ENCODE data around the gene MYZAP. TPM values are rescaled to one million over a fixed set of nuclear protein-coding genes. Genes with fewer than 3 reads are reported as not detected.
"Not testable (repeated sequence)": the region's sequence is repeated elsewhere in the genome, so short reads cannot be mapped to it uniquely, and the experiment has no call there.

MYZAP gene
- total and polyA plus RNA-seq, 2 donors from 2014 or later, result 3.3 to 6.1 TPM

DNA sequence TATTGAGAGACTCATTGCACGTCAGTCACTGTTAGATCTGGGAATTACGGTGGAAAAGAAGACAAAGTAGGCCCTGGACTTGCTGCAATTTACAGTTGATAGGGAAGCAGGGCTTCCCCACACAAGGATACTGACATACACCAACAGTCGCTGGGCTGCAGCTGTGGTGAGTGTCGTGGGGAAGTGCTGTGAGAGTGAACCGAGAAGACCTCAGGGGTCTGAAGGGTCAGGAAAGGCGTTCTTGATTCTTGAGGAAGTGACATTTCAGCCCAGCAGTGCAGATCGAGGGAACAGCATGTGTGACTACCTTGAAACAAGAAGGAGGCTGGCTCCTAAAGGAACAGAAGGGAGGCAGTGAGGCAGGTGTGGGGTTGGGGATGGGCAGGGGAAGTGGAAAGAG, 22.5 kb downstream of the MYZAP start:
- no peak overlapping the region for H3K9ac ChIP-seq (ENCODE audit: low read length in 3 of 3)
- H3K4me1 ChIP-seq (ENCODE audit: control insufficient read depth in 2 of 3, insufficient read depth in 2 of 3, low read depth in 1 of 3, low read length in 3 of 3), result peaks cover 0 to 3% (median 0%) of the 10 kb centered on the region in 3 donors
- no peaks in the 10 kb centered on the region for H3K36me3 ChIP-seq (ENCODE audit: control insufficient read depth in 2 of 3, insufficient read depth in 3 of 3, low read length in 3 of 3)
- no peak for DNase-seq
- TF ChIP-seq, protein P1, sequence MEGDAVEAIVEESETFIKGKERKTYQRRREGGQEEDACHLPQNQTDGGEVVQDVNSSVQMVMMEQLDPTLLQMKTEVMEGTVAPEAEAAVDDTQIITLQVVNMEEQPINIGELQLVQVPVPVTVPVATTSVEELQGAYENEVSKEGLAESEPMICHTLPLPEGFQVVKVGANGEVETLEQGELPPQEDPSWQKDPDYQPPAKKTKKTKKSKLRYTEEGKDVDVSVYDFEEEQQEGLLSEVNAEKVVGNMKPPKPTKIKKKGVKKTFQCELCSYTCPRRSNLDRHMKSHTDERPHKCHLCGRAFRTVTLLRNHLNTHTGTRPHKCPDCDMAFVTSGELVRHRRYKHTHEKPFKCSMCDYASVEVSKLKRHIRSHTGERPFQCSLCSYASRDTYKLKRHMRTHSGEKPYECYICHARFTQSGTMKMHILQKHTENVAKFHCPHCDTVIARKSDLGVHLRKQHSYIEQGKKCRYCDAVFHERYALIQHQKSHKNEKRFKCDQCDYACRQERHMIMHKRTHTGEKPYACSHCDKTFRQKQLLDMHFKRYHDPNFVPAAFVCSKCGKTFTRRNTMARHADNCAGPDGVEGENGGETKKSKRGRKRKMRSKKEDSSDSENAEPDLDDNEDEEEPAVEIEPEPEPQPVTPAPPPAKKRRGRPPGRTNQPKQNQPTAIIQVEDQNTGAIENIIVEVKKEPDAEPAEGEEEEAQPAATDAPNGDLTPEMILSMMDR (IDR thresholded peaks at IDR 0.05; ENCODE audit: borderline replicate concordance, extremely low read depth, insufficient read depth), result no peak
- FAIRE-seq, result no peak
- intact Hi-C loops (cut with DNase I), result no loop called here
- H3K9me3 ChIP-seq (ENCODE audit: control insufficient read depth in 2 of 3, insufficient read depth in 1 of 3, low read length in 3 of 3), result no peaks in the 10 kb centered on the region
- H3K27me3 ChIP-seq (ENCODE audit: control insufficient read depth, insufficient read depth, low read length), result no peaks in the 10 kb centered on the region
- no peak overlapping the region for H3K4me3 ChIP-seq (ENCODE audit: low read length in 3 of 3)
- no peak overlapping the region for H3K27ac ChIP-seq (ENCODE audit: low read depth in 2 of 2, low read length in 2 of 2)

DNA sequence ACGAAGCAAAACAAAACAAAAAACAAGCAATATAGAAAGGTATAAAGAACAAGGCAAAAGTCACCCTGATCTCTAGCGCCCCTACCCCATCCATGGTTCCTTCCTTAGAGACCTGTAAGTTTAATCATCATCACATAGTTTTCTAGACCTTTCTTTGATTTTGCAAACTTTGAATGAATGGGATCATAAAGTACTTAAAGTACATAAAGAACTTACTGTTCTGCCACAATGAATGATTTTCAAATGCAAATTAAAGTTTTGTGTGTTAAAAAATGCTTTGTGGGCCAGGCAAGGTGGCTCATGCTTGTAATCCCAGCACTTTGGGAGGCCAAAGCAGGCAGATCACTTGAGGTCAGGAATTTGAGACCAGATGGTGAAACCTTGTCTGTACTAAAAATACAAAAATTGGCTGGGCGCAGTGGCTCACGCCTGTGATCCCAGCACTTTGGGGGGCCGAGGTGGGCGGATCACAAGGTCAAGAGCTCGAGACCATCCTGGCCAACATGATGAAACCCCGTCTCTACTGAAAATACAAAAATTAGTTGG, 24.3 kb downstream of the MYZAP start:
- DNase-seq; H3K27me3 ChIP-seq (ENCODE audit: control insufficient read depth, insufficient read depth, low read length); intact Hi-C loops (cut with DNase I); FAIRE-seq; H3K9me3 ChIP-seq (ENCODE audit: control insufficient read depth in 2 of 3, insufficient read depth in 1 of 3, low read length in 3 of 3); H3K4me1 ChIP-seq (ENCODE audit: control insufficient read depth in 2 of 3, insufficient read depth in 2 of 3, low read depth in 1 of 3, low read length in 3 of 3); H3K36me3 ChIP-seq (ENCODE audit: control insufficient read depth in 2 of 3, insufficient read depth in 3 of 3, low read length in 3 of 3); H3K9ac ChIP-seq (ENCODE audit: low read length in 3 of 3); H3K4me3 ChIP-seq (ENCODE audit: low read length in 3 of 3); H3K27ac ChIP-seq (ENCODE audit: low read depth in 2 of 2, low read length in 2 of 2): not testable (repeated sequence)

DNA sequence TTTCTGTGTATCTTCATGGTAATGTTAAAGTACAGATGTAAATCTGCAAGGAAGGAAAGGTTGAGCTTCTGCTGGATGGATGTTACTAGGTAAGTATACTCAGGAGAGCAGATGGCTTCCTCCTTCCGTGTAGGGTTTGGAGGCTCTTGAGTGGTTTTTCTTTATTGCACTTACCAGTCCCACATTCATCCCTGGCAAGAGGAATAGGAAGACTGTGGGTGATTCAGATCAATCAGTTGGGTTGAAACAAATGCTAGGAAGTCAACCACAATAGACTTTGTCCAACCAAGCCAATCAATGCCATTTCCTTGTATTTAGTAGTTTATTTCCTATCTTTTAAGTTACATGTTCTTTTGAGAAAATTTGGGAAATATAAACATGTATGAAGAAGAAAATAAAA, 26.6 kb downstream of the MYZAP start:
- H3K4me1 ChIP-seq (ENCODE audit: control insufficient read depth in 2 of 3, insufficient read depth in 2 of 3, low read depth in 1 of 3, low read length in 3 of 3), result peaks cover 0 to 2% (median 0%) of the 10 kb centered on the region in 3 donors
- H3K36me3 ChIP-seq (ENCODE audit: control insufficient read depth in 2 of 3, insufficient read depth in 3 of 3, low read length in 3 of 3), result no peaks in the 10 kb centered on the region
- no peak overlapping the region for H3K9ac ChIP-seq (ENCODE audit: low read length in 3 of 3)
- H3K9me3 ChIP-seq (ENCODE audit: control insufficient read depth in 2 of 3, insufficient read depth in 1 of 3, low read length in 3 of 3), result no peaks in the 10 kb centered on the region
- TF ChIP-seq, protein P1 (IDR thresholded peaks at IDR 0.05; ENCODE audit: borderline replicate concordance, extremely low read depth, insufficient read depth), result no peak
- no peaks in the 10 kb centered on the region for H3K27me3 ChIP-seq (ENCODE audit: control insufficient read depth, insufficient read depth, low read length)
- FAIRE-seq, result no peak
- no peak for DNase-seq
- H3K4me3 ChIP-seq (ENCODE audit: low read length in 3 of 3), result no peak overlapping the region
- intact Hi-C loops (cut with DNase I), result no loop called here
- no peak overlapping the region for H3K27ac ChIP-seq (ENCODE audit: low read depth in 2 of 2, low read length in 2 of 2)

DNA sequence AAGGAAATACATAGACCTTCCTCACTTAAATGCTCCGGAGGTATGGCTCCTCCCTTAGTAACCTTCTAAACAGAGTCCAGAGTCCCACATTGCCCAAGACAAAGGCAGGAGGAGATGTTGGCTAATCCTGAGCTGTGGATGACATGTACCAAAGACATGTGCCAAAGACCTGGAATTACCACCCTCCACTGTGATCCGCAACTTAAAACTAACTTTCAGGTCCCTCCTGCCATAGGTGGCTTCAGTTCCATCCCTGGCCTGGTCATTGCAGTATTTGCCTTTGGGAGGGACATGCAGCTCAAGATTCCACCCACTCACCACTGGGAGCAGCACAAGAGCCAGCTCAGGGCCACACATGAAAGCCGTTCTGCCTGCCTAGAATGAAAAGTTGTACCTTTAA, 28.0 kb downstream of the MYZAP start:
- TF ChIP-seq, protein P1 (IDR thresholded peaks at IDR 0.05; ENCODE audit: borderline replicate concordance, extremely low read depth, insufficient read depth), result no peak
- H3K27ac ChIP-seq (ENCODE audit: low read depth in 2 of 2, low read length in 2 of 2), result no peak overlapping the region
- DNase-seq (peak in 1 of 5 donors; percentile 14), FAIRE-seq (no peak)
- intact Hi-C loops (cut with DNase I), result no loop called here
- no peaks in the 10 kb centered on the region for H3K9me3 ChIP-seq (ENCODE audit: control insufficient read depth in 2 of 3, insufficient read depth in 1 of 3, low read length in 3 of 3)
- no peak overlapping the region for H3K9ac ChIP-seq (ENCODE audit: low read length in 3 of 3)
- H3K27me3 ChIP-seq (ENCODE audit: control insufficient read depth, insufficient read depth, low read length), result no peaks in the 10 kb centered on the region
- H3K4me3 ChIP-seq (ENCODE audit: low read length in 3 of 3), result no peak overlapping the region
- H3K4me1 ChIP-seq (ENCODE audit: control insufficient read depth in 2 of 3, insufficient read depth in 2 of 3, low read depth in 1 of 3, low read length in 3 of 3), result peaks cover 0 to 2% (median 0%) of the 10 kb centered on the region in 3 donors
- H3K36me3 ChIP-seq (ENCODE audit: control insufficient read depth in 2 of 3, insufficient read depth in 3 of 3, low read length in 3 of 3), result no peaks in the 10 kb centered on the region
